AG08396 (cell line): Measurements from ENCODE around the gene ALG9.

ENCODE experiments used
- DNase-seq: peaks from one replicate; pipeline ENCODE4 v3.0.0; 2012; ENCODE audit warnings: low spot score, mixed read lengths

ALG9 gene

GRCh38 chr11:111882202-111882601, 10.8 kb upstream of the ALG9 start:
- DNase-seq, result no peak

DNA sequence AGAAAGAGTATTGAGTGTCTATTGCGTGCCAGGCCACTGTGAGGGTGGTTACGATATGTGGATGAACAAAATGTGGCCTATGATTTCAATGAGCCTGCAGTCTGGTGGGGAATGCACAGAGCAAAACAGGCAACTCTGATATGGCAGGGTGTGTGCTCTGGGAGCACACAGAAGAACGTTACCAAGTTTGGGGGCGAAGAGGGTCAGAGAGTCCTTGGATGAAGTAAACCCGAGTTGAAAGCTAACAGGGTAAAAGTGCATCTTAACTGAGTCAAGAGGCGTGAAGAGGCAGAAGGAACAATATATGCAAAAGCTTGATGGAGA, 8.2 kb upstream of the ALG9 start:
- no peak for DNase-seq

DNA sequence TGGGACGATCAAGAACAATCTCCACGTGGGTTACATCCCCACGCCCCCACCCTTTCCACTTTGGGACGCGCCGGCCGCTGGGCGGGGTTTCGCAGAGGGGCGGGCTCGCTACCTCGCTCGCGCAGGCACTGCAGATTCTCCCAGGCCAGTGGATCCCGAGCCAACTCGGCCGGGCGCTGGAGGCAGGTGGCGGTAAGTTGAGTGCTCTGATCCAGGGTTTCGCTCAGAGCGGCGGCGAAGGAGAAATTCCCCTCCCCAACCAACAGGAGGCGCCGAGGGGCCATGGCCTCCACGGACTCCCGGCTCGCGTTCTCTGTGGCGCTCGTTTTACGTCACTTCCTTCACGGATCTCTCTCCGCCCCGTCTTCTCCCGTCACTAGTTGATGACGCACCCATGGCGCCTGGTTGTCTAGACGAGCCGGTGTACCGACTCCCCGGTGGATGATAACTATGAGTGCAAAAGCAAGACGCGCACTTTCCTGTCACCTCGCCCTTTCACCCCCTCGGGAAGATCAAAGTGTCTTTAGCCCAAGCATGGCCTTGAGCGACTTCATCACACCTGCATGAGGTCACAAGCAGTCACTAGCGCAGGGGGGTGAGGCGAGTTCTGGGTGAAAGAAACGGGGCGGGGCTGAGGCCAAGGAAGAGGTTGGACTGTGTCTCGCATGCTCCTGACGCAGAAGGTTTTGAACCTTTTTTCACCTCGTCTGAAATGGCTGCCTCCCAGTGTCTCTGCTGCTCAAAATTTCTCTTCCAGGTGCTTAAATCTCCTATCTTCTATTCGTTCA, 7.7 kb upstream of the ALG9 start, which contains the start of the genes CFAP68 and FDXACB1:
Gene CFAP68 (plus strand): TSS at position 693 of the 788 bp plus-strand sequence. CDS start 20 bp downstream, at position 713.
Gene FDXACB1 (minus strand): TSS at position 317 of the 788 bp plus-strand sequence. CDS start 33 bp downstream, at position 284.
- DNase-seq, result peak; percentile 95

DNA sequence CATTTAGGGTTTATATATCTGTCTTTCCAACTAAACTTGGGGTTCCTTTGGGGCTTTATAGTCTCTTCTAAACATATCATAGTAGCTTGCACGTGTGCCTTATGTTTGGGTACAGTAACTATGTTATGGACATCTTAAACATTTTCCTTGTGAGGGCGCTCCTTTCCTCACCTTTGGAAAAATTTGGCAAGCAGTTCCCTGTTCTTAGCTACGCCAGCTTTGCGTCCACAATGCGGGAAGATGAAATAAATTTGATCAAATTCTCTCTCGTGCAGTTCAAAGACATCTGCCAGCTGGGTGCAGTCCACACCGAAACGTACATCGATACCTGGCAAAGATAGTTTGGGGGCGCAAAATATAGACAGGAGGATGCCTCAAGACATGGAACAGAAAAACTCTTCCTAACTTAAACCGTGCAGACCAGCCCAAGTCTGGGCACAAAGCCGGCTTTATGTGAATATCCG, 7.0 kb upstream of the ALG9 start:
- DNase-seq, result peak; percentile 8

- DNase-seq, result peak; percentile 25
These were observed 346 bp upstream of the ALG9 start for GRCh38 chr11:111871693-111872161.

- no peak for DNase-seq
These were observed 877 bp downstream of the ALG9 start for GRCh38 chr11:111870522-111870885.

DNA sequence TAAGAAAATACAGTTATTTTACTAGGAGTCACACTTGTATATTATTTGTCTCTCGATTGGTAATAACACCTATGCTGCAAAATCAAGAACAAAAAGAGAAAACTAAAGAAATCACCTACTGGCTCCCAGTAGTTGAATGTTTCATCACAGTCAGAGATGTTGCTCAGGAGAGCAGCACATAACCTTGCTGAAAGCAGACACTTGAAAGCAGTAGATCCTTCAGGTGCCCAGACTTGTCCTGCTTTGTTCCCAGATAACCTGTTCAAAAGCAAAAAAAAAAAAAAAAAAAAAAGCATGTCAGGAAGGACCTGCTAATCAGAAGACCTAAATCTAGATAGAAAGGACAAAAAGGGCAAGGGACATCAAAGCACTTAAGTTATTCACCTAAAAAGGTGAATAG, 1.3 kb downstream of the ALG9 start:
- no peak for DNase-seq

GRCh38 chr11:111860257-111860656, 11.1 kb downstream of the ALG9 start:
- DNase-seq, result no peak

DNA sequence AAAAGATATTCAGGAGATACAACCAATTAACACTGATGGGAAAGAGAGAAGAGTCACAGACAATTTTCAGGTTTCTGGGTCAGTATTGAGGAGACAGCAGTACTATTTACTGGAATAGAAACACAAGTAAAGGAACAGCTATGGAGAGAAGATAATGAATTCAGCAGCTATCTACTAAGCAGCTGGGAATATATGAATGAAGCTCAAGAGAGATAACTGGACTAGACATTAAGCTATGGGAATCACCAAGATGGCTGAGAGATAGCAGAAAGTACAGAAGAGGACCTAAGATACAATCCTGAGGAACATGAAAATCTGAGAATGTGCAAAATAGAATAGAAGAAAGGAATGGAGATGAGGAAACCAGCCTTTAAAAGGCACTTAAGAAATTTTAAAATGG, 15.9 kb downstream of the ALG9 start:
- no peak for DNase-seq

DNA sequence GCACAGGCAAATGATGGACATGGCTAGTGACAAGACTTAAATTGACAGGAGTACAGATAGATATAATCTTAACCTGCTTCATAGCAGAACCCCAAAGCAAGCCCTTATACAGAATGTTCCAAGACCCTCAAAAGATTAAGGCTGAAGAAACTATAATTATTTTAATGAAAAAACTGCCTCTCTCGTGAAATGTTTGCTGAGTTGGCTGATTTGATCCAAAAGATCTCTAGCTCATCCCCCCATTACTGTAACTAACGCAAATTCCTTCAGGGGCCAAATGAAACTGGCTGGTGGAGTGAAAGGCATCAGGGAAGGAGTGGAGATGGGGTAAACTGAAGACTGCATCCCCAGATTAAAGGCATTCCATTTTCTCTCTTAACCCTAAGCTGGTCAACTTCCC, 19.3 kb downstream of the ALG9 start:
- DNase-seq, result no peak

GRCh38 chr11:111851636-111852035, 19.7 kb downstream of the ALG9 start:
- peak; percentile 31 for DNase-seq

- no peak for DNase-seq
These were observed 20.3 kb downstream of the ALG9 start for GRCh38 chr11:111851067-111851466.

- no peak for DNase-seq
These were observed 21.8 kb downstream of the ALG9 start for GRCh38 chr11:111849631-111850030.

DNA sequence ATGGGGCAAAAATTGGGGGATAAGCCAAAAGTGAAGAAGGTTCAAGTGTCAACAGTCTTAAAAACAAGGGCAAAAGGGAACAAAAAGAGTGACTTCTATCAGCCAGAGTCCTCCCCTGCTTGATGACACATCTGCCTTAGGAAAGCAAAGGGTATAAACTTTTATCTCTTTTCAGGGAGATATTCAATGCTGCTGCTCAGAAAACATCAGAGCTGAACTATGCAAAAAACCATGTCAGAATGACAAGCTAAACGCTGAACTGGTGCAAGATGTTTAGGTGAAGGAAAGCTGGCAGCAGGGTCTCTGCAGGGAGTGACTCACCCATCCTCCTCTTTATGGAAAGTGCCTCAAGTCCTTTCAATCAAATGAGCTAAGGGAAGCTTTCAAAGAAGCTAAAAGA, 24.7 kb downstream of the ALG9 start:
- DNase-seq, result peak; percentile 55

- DNase-seq, result peak; percentile 13
These were observed 25.3 kb downstream of the ALG9 start for GRCh38 chr11:111846063-111846462.

- DNase-seq, result no peak
These were observed 25.9 kb downstream of the ALG9 start for GRCh38 chr11:111845276-111846028.

GRCh38 chr11:111843661-111844060, 27.7 kb downstream of the ALG9 start:
- DNase-seq, result no peak

GRCh38 chr11:111841370-111842053, 29.9 kb downstream of the ALG9 start:
- DNase-seq, result peak; percentile 66

- DNase-seq, result no peak
These were observed 31.2 kb downstream of the ALG9 start for GRCh38 chr11:111840143-111840542.

DNA sequence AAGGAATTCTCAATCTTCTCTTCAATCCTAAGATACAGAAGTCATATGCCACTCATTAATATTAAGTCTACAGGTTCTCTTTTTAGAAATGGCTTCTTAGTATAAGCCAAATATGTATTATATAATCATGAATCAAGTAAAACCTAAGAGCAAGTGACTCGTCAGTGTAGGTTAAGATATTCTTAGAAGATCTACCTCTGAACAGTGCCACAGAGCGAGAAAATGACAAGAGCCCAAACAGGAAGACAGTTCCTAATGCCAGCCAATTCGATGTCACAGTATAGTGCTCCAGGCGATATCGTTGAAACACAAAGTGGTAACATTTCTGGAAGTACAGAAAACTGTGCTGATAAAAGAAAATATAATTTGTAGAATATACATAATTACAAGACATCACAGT, 33.3 kb downstream of the ALG9 start:
- DNase-seq, result no peak

- DNase-seq, result no peak
These were observed 34.0 kb downstream of the ALG9 start for GRCh38 chr11:111837366-111837891.

DNA sequence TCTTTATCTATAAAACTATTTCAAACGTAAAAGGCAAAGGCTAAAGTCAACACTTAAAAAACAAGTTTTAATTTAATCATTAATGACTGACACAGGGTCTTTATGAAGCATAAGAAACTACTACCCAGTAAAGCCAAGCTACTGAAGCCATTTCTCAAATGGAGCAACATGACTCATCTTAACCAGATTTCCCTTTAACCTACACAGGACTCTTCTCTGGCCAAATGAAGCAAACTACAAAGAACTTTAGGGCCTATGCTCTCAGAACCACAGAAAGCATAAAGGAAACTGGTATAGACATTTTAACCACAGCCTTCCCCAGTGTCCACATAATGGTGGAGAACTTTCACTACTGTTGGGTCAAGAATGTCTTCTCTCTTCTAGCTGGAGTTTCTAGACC, 34.7 kb downstream of the ALG9 start:
- DNase-seq, result no peak
